Kidney (tissue), 14 donors: ENCODE measurements around the gene SEMA6A. TPM values are rescaled to one million over a fixed set of nuclear protein-coding genes. Genes with fewer than 3 reads are reported as not detected.

Experiments used
- DNase-seq, 5 donors: peaks; one replicate each; pipeline ENCODE4 v3.0.0-alpha.2; 2013 to 2020
- FAIRE-seq: peaks from 2 replicates; lab custom pipeline; 2012; peaks lifted over from hg19 to GRCh38; lab: Jason Lieb, UNC
- H3K27ac ChIP-seq, 2 donors: one replicate each; pipeline ENCODE4 v1.7.0; 2013; ENCODE audit warnings: low read depth in 2 of 2, low read length in 2 of 2, inconsistent platforms in 1 of 2
- H3K27me3 ChIP-seq: one replicate; pipeline ENCODE4 v1.7.1; 2013; ENCODE audit warnings: low read length, inconsistent platforms; ENCODE audit not compliant: control insufficient read depth, insufficient read depth
- H3K36me3 ChIP-seq, 3 donors: one replicate each; pipeline versions ENCODE4 v1.7.0 to v1.7.1; 2013; ENCODE audit warnings: low read length in 3 of 3, control low read depth in 1 of 3, inconsistent platforms in 1 of 3; ENCODE audit not compliant: insufficient read depth in 3 of 3, control insufficient read depth in 2 of 3
- H3K4me1 ChIP-seq, 3 donors: one replicate each; pipeline versions ENCODE4 v1.7.0 to v1.7.1; 2013; ENCODE audit warnings: low read length in 3 of 3, inconsistent platforms in 1 of 3, low read depth in 1 of 3; ENCODE audit not compliant: control insufficient read depth in 2 of 3, insufficient read depth in 2 of 3
- H3K4me3 ChIP-seq, 3 donors: one replicate each; pipeline versions ENCODE4 v1.7.0 to v1.8.1; 2013; ENCODE audit warnings: low read length in 3 of 3, control low read depth in 1 of 3, inconsistent platforms in 1 of 3
- H3K9ac ChIP-seq, 3 donors: one replicate each; pipeline versions ENCODE4 v1.7.0 to v1.7.1; 2013; ENCODE audit warnings: low read length in 3 of 3, control low read depth in 1 of 3, inconsistent platforms in 1 of 3
- H3K9me3 ChIP-seq, 3 donors: one replicate each; pipeline versions ENCODE4 v1.7.0 to v1.7.1; 2013; ENCODE audit warnings: low read length in 3 of 3, control low read depth in 1 of 3, inconsistent platforms in 1 of 3; ENCODE audit not compliant: control insufficient read depth in 2 of 3, insufficient read depth in 1 of 3
- intact Hi-C: fragments of 100-400 bp; cut with DNase I; formaldehyde crosslinking; loops from one replicate; pipeline ENCODE4 v1.11.1; 2022
- polyA plus RNA-seq: library from polyadenylated mRNA; stranded (reverse); fragments of 350-450 nt; fragmentation: Illumina TruSeq; extraction: RNeasy Lipid Tissue Mini Kit (QIAGEN cat#74804); gene quantifications from one replicate; pipeline ENCODE4 v1.2.3, GENCODE V29; 2014; ENCODE audit warnings: low read depth, low replicate concordance; ENCODE audit not compliant: insufficient read depth
- total RNA-seq: library from RNA; stranded (reverse); fragmentation: NEBNext Ultra II Directional; extraction: Animal tissue kit (Norgen Biotek cat#: 25700); gene quantifications from one replicate; pipeline ENCODE4 v1.2.1, GENCODE V29; 2021
- TF ChIP-seq, protein P1 (sequence below): IDR thresholded peaks from 3 replicates; pipeline ENCODE4 v1.5.1; 2012; ENCODE audit warnings: mild to moderate bottlenecking, moderate library complexity, borderline replicate concordance; ENCODE audit not compliant: insufficient read depth; ENCODE audit errors: extremely low read depth
- donor health status: control.
- donor health status: control.
- donor health status: control.
- donor health status: control.
- donor health status: control.
- donor health status: DM: yes; HTN: yes; CAD: no.
- donor health status: Normal renal cell carcinoma (clear cell type).

SEMA6A gene
- total and polyA plus RNA-seq, 2 donors from 2014 or later, result 4.0 to 51.6 TPM

DNA sequence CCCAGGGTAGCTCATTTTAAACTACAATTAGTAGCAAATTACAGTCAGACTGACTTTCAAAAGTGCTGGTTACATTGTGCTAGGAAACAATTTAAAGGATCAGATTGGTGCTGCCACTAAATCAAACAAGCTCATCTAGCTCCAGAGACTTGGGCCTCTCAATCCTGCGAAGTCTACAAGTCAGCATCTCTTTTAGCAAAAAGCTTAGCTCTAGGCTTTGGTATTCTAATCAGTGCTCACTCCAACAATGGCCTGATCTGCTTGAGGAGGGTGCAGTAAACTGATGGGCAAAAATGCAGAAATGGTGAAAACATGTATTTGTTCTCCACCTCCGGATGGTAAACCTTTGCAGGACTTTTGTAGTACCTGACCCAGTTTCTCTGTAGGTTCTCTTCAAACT, 47.0 kb upstream of the SEMA6A start:
- Histone ChIP-seq H3K36me3 (no peaks in the 10 kb centered on the region), H3K4me1 (no peaks in the 10 kb centered on the region), H3K27ac (no peak overlapping the region), H3K4me3 (no peak overlapping the region), H3K9ac (no peak overlapping the region), H3K27me3 (no peaks in the 10 kb centered on the region), H3K9me3 (no peaks in the 10 kb centered on the region)
- DNase-seq, result no peak
- TF ChIP-seq, protein P1, sequence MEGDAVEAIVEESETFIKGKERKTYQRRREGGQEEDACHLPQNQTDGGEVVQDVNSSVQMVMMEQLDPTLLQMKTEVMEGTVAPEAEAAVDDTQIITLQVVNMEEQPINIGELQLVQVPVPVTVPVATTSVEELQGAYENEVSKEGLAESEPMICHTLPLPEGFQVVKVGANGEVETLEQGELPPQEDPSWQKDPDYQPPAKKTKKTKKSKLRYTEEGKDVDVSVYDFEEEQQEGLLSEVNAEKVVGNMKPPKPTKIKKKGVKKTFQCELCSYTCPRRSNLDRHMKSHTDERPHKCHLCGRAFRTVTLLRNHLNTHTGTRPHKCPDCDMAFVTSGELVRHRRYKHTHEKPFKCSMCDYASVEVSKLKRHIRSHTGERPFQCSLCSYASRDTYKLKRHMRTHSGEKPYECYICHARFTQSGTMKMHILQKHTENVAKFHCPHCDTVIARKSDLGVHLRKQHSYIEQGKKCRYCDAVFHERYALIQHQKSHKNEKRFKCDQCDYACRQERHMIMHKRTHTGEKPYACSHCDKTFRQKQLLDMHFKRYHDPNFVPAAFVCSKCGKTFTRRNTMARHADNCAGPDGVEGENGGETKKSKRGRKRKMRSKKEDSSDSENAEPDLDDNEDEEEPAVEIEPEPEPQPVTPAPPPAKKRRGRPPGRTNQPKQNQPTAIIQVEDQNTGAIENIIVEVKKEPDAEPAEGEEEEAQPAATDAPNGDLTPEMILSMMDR, result no peak
- no peak for FAIRE-seq
- intact Hi-C loops, result no loop called here

DNA sequence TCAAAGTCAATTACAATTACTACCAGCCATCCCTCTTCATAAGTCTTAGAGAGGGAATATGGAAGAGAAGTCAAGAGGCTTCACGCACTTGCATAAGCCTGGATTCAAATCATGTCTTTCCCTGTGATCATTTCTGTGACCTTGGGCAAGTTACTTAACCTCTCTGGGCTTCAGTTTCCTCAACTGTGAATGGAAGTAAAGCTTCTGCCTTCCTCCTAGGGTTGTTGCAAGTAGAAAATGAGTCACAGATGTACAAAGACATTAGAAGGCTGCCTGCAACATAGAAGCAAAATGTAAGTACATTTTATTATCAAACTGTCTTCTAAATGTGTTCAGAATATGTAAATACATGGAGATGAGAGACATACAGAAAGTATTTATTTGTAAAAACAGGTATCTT, 42.3 kb upstream of the SEMA6A start:
- TF ChIP-seq, protein P1, result no peak
- FAIRE-seq, result no peak

DNA sequence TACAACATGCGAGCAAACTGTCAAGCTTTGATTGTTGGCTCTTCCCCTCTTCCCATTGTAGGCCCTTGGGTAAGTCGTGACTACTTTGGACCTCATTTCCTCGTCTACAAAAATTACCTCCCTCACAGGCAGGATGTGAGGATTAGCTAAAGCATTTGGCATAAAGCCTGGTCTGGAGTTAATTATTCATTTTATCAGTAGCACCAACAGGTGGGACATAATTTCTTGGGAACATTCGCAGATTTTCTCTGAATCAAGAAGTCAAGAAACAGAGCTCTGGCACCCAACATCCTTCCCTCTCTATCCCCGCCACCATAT, 39.9 kb upstream of the SEMA6A start:
- Histone ChIP-seq H3K4me1 (no peaks in the 10 kb centered on the region), H3K9me3 (no peaks in the 10 kb centered on the region), H3K27me3 (no peaks in the 10 kb centered on the region), H3K4me3 (no peak overlapping the region), H3K9ac (no peak overlapping the region), H3K27ac (no peak overlapping the region), H3K36me3 (no peaks in the 10 kb centered on the region)
- intact Hi-C loops, result no loop called here
- DNase-seq, result no peak
- TF ChIP-seq, protein P1, result no peak
- no peak for FAIRE-seq

More for the DNA sequence above, 42.3 kb upstream of the SEMA6A start:
- H3K9ac ChIP-seq, result no peak overlapping the region
- H3K27me3 ChIP-seq, result no peaks in the 10 kb centered on the region
- no peaks in the 10 kb centered on the region for H3K9me3 ChIP-seq
- H3K36me3 ChIP-seq, result no peaks in the 10 kb centered on the region
- no peak overlapping the region for H3K4me3 ChIP-seq
- no peak overlapping the region for H3K27ac ChIP-seq
- intact Hi-C loops, result no loop called here
- no peak for DNase-seq
- H3K4me1 ChIP-seq, result no peaks in the 10 kb centered on the region

DNA sequence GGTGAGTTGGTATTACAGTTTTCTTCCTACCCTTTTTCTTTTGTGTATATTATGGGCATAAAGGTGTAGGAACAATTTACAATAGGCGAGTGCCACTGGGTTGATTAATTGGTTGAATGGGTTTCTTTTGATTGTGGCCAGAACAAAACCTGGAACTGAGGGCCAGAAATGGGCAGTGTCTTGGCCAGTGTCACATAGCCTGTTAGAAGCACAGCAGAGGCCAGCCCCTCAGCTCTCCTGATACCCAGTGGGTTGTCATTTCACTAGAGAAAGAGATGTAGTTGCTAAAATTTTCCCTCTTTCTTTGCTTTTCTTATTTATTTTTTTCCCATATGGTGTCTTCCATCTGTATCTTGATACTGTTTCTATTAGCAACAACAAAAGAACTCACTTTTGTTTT, 38.8 kb upstream of the SEMA6A start:
- H3K36me3 ChIP-seq, result no peaks in the 10 kb centered on the region
- no peaks in the 10 kb centered on the region for H3K9me3 ChIP-seq
- H3K9ac ChIP-seq, result no peak overlapping the region
- TF ChIP-seq, protein P1, result no peak
- intact Hi-C loops, result no loop called here
- no peaks in the 10 kb centered on the region for H3K4me1 ChIP-seq
- peak overlapping the region in 1 of 2 donors; percentile 5 for H3K27ac ChIP-seq
- no peak overlapping the region for H3K4me3 ChIP-seq
- FAIRE-seq, result no peak
- H3K27me3 ChIP-seq, result no peaks in the 10 kb centered on the region
- DNase-seq, result no peak
